ENCODE results near the gene STYK1.
A peak's percentile ranks its signal among the peaks of the same experiment; 100 is the strongest.

The STYK1 gene, protein sequence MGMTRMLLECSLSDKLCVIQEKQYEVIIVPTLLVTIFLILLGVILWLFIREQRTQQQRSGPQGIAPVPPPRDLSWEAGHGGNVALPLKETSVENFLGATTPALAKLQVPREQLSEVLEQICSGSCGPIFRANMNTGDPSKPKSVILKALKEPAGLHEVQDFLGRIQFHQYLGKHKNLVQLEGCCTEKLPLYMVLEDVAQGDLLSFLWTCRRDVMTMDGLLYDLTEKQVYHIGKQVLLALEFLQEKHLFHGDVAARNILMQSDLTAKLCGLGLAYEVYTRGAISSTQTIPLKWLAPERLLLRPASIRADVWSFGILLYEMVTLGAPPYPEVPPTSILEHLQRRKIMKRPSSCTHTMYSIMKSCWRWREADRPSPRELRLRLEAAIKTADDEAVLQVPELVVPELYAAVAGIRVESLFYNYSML

DNA sequence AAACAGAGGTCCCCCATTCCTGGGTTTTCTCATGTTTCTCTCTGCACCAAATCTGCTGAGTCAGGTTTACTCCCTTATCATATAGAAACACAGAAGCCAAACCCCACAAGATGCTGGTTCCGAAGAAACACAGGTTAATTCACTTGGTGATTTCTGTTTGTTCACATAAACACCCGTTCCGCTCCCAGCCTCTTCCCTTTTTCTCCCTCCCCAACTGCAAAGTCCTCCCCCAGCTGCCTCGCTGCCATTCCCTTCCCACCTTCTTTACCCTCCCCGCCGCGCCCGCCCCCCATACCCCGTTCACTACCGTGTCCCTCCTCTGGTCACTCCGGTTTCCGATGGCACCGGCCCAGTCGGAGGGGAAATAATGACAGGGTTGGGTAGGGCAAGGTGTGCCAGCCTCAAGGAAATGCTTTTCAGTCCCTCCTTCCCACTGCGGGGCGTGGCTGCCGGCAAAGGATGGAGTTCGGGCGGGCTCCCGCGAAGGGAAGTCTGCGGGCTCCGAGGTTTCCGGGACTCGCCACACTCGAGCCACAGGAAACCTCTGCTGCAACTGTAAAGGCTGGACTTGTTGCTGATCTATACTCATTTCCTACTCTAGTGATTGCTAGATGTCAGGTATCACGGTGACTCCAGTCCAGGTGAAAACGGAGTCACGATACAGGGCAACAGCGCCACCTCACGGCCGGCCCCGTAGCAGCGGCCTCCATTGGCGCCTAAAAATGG is at the start of gene STYK1:
Gene STYK1, minus strand, starts transcription at position 394 of the 726 bp plus-strand sequence. CDS start 39,434 bp downstream, outside the sequence.
- peak; percentile 77 for DNase-seq (ENCODE audit: low read depth)

DNA sequence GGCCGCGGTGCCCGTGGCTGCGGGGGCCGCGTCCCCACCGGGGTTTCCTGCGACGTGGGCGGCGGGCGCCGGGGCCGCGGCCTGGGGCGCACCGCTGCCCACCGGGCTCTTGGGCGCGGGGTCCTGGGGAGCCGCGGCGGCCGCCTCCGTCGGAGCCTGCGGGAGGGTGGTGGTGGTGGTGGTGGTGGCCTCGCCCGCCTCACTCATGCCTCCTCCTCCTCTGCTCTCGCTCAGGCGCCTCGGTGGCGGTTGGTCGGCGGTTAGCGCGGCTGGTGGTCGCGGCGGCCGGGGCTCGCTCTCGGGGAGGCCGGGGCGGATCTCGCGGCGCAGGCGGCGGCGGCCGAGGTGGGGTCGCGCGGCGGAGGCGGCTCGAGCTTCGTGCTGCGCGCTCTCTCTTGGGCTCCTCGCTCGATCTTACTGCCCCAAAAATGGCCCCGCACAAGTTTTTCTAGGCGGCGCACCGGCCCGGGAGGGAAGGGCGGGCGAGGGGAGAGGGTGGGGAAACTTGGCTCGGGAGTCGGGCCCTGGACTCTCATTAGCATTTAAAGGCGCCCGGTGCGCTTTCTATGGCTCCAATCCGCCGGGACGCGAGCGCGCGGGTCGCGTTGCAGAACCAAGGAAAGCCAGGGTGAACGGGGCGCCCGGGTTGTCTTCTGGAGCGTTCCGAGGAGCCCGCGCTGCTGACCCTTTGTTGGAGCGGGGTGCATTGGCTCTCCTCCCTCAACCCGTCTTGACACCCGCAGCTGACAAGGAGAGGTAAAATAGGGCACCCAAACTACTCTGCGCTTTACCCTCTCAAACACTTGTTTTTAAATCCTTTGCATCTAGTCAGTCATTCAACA is 49.3 kb upstream of the STYK1 start, which contains the start of gene YBX3:
Gene YBX3, minus strand, starts transcription at position 419 of the 842 bp plus-strand sequence. Its CDS starts 212 bp downstream, at position 207.
- DNase-seq (ENCODE audit: low read depth) = peak; percentile 88

DNA sequence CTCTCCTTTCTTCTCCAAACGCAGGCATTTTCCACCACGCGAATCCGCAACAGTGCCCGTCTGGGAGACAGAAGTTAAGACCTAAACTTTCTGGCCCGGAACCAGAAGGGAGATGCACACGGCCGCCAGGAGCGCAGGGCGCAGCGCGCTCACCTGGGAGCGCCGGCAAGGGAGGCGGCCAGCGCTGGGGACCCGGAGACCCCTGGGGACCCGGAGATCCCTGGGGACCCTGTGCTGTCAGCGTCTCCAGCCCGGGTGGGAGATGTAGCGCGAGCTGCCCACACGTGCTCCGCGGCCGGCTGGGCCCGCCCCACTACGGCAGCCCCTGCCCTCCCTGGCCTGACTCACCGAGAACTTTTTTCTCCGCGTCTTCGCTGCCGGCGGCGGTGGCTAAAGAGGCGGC is 48.7 kb upstream of the STYK1 start:
- peak; percentile 83 for DNase-seq (ENCODE audit: low read depth)

DNA sequence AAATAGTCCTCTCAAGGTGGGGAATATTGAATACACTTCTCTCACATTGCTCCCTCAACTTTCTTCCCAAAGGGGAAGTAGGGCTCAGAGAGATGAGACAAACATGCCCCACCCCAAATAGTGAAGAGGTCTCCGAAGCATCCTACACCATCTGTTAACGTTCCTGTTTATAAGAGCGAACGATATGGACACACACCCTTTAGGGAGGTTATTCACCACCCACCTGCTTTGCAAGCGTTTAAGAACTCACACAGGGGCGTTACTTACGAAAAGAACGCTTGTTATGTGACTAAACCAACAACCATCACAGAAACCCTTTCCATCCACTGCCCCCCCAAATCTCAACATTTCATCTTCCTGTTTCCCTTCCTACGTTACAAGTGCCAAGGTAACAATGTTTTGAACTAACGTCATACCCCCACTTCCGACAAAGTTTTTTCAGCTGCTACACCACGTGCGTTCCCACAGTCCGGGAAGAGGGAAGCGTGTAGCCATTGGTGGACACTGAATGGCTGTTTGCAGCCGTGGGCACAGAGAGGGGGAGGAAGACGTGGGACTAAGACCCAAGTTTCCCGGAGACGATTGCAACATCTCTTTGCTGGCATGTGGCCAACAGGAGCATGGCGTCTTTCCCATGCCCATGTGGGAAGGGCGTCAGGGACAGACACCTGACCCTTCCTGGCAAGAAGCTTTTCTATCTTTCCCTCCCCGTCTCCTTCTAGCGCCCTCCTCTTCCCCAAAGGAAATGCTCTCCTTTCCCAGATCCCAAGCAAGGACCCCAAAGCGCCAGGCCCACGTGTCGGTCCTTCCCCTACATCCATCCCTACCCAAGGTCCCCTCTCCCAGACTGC is 48.0 kb upstream of the STYK1 start:
- DNase-seq (ENCODE audit: low read depth) = peak; percentile 97

DNA sequence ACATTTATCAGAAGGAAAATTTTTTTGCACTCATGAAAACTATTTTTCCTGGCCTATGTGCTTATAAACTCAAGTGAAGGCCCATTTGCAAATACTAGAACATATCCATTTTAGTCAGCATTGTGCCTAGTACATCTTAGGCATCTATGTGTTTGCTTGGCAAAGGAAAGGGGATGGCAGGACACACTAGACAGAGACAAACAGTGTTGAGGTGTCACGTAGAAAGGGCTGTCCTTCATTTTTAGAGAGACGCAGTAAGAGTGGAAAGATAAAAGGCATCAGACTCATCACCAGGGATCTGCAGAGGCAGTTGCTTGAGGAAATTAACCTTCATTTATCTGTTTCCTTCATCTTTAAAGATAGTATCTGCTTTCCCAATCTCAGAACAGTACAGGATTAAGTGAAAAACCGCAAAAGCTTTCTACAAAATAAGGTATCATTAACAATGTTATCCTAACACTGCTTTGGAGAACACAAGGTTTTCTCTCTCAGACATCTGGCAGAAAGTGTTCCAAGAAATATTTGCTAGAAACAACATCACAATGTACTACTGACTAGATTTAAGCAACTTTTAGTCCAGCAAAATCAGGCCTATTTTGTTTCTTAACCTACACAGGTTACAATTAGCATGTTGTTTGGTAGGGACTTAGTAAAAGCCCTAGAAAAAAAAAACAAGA is 47.3 kb upstream of the STYK1 start:
- peak; percentile 15 for DNase-seq (ENCODE audit: low read depth)

DNA sequence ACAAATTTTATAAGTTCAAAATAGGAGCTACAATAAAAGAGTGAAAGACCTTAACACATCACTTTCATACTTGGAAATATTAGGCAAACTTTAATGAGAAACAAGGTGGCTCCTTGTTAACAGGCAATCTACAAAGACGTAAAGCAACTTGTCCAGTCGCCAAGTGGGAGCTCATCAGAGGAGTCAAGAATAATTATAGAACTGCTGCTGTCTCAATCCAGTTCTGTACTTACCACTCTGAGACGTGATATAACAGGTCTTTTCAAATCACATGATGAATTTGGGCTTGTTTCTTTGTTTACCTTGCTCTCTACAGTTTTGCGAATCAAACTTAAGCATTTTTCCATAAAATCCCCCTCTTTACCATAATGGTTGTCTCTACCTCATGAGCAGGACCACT is 45.6 kb upstream of the STYK1 start:
- DNase-seq (ENCODE audit: low read depth) = no peak

DNA sequence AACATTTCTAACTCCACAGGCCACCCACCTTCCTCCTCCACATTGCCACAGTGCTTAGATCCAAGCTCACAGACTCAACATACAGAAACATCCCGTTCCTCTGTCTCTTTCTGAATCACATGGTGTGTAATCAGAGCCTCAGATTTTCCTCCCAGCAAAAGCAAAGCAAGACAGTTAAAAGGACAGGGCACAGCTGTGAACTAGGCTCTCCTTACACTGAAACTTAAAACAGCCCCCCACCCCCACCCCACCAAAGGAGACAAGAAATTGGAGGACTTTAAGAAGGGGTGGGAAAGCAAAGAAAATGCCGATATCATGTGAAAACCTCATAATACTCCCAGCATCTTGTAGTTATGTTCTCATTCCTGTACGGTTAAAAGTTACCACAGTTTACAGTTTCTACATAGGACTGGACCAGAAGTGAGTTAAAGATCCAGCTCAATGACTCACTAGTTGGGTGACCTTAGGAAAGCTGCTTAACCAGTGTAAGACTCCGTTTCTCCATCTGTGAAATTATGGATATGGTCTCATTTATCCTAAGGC is 44.5 kb upstream of the STYK1 start:
- DNase-seq (ENCODE audit: low read depth) = peak; percentile 77

DNA sequence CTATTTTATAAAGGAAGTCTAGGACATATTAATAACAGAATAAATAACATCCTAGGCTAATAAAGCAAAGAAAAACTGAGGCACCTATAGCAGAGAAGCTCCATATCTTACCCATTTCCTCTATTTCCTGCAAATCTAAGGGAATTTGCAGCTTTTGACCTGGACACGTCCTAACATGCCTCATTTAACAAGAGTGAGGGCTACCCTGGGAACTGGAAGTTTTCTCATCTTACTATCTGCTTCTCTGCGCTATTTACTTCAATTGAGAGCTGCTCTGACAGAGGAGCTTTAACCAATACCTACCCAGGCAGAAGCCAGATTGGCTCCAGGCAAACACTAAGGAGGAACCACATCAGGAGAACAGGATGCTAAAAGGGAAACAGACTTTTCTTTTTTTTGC is 43.6 kb upstream of the STYK1 start:
- DNase-seq (ENCODE audit: low read depth) = peak; percentile 19

DNA sequence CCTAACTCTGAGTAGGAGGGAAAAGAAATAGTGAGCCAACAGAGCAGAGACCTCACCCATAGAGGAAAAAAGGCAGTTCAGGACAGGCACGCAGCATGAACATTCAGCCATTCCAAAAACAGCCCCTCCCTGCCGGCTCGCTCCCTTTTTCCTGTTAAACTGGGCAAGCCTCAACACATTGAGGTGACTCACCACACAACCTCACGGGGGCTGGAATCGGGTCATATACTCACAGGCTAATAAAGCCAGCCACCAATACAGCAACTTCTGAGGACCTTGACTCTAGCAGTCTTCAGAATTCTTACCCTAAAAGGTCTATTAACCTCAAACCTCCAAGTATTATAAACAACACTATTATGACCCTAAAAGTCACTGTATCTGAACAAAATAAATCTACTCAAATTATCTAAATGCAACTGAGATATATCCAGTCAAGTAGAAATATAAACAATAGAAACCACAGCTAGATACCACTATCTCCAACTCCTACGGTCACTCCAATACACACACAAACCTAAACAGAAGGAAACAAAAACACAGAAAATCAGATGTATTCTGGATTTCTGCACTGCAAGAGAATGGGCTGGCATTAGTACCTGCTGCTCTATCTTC is 43.0 kb upstream of the STYK1 start:
- peak; percentile 92 for DNase-seq (ENCODE audit: low read depth)

DNA sequence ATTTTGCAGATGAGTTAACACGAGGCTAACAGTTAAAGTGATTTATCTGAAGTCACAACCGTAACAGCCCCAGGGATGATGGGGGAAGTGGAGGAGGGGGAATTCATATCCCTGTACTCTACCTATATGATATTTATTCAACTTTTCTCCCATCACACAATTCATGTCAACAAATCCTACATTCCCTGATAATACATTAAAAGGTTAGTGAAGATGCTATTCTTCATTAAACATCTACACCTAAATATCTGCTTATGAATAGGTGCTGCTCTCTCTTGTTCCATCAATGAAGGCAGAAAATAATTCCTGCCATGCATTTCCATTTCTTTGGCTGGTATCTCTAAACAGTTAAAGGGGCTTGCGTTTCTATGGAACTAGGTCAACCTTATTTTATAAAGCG is 42.4 kb upstream of the STYK1 start:
- DNase-seq (ENCODE audit: low read depth) = no peak

DNA sequence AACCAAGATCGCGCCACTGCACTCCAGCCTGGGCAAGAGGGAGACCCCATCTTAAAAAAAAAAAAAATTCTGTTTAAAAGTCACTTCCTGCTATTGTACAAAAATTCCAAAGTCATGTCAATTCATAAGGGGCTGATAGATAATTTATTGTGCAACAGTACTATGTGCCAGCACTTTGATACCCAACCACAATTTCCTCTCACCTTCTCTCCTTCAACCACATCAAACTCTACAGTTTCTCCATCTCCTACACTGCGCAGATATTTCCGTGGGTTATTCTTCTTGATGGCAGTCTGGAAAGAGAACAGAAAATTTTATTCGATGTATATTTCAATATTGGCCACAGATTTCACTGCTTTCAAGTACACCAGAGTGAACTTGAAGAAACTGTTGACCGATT is 41.6 kb upstream of the STYK1 start:
- DNase-seq (ENCODE audit: low read depth) = no peak

DNA sequence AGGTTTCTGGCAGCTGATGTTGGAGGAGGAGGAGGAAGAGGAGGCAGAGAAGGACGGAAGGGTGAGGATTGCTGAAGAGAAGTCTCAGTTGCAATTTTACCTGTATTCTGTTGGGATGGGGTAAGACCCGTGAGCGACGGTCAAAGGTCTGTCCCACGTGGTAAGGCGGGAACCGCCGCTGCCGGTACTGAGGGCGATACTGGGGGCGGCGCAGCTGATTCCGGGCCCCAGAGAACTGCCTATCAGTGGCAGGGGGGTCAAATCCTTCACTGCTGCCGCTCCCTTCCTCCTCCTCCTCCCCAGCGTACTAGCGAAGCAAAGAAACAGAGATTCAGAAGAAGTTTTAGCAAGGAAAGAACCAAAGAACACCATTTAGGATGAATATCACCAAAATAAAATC is 36.0 kb upstream of the STYK1 start:
- no peak for DNase-seq (ENCODE audit: low read depth)

DNA sequence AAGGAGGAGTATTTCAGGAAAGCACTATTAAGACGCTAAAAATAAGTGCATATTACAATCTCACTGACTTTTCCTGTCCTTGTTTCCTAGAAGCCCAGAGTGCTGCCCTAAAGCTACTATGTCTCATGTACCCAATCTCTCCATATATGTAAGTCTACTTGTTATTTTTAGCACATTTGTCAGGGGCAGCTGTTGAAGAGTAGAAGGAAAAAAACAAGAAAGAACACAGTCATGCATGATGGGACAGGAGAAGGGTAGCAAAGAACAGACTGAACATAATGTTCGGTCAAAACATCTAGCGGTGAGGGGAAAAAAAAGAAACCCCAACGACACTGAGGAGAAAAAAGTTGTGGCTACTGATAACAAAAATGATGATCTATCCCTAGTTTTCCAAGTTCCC is 35.0 kb upstream of the STYK1 start:
- no peak for DNase-seq (ENCODE audit: low read depth)

DNA sequence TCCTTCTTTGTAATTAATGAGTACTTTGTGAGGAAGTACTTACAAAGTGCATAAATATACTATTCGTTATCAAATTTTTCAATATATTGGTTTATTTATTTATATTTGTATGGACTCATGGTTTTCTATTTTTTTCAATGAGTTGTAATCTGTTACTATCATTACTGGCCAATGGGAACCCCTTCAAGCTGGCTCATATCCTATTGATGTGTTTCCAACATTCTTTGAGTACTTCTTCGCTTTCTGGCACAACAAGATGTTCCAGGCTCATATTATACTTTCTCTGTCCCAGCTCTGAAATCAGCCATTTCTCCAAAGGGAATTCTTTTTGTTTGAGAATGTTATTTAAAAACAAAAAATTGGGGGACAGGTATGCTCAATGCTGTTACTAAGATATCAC is 31.8 kb upstream of the STYK1 start:
- no peak for DNase-seq (ENCODE audit: low read depth)

DNA sequence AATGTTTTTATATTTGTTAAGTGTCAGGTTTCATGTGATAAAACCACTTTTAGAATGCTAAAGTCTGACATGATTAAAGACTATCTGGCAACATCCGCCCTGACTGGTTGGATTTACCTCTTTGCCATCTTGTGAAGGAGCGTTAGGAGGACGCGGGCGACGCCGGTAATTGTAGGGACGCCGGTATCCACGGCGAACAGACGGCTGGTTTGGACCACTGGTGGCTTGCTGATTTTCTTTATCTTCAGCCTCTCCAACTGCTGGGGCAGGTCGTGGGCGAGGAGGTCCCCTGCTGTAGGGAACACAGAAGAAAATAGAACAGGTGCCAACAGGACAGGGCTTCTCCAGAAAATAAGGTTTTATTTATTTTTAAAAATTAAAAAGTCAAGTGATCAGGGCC is 28.0 kb upstream of the STYK1 start:
- DNase-seq (ENCODE audit: low read depth) = no peak

DNA sequence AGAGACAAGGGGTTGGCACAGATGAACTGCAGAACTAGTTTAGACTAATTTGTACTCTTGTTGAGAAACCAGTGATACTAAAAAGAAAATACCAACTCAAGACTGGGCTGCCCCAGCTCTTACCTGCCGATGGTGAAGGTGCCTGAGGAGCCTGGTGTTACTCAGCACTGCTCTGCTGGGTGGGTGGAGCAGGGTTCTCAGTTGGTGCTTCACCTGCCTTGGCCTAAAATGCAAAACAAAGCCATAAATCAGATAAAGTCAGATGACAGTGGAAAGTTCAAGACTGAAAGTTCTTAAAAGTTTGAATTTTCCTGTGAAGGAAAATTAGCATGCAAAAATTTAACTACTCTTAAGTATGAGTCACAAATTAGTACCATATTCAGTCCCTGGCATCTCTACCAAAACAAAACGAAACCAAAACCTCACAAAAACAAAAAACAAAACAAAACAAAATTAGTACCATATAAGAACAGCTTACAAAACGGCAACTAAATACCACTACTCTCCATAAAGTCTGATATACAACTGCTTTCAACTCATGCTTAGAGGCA is 27.4 kb upstream of the STYK1 start:
- no peak for DNase-seq (ENCODE audit: low read depth)

DNA sequence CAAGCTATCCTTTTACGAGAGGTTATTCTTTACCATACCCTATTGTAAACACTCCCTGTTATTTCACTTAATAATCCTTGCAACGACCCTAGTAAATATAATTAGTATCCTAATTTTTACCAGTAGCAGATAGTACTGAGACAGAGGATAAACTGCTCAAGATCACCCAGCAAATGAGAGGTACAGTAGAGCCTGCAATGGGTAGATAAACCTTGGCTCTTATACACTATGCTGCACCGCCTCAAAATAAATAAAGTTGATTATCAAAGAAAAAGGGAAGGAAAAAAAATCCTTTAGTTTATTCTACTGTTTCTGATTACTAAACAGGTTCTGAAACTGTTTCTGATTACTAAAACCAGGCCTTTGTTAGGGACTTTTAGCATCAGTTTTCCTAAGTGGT is 26.7 kb upstream of the STYK1 start:
- no peak for DNase-seq (ENCODE audit: low read depth)

DNA sequence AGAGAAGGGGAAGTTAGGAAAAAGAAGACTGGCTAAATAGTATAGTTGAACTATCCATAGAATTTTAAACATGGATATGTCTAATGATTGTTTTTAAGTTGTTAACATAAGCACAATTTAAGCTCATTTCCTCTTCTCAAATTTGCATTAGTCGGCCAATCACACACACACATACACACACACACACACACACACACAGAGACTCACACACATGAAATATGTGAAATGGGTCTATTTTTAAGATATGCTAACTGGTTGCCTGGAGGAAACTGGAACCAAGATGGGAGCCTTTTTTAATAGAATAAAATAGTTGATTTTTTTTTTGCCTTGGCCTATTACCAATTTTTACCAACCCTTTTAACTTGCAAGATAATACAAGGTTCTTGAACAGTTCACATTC is 24.0 kb upstream of the STYK1 start:
- DNase-seq (ENCODE audit: low read depth) = no peak

DNA sequence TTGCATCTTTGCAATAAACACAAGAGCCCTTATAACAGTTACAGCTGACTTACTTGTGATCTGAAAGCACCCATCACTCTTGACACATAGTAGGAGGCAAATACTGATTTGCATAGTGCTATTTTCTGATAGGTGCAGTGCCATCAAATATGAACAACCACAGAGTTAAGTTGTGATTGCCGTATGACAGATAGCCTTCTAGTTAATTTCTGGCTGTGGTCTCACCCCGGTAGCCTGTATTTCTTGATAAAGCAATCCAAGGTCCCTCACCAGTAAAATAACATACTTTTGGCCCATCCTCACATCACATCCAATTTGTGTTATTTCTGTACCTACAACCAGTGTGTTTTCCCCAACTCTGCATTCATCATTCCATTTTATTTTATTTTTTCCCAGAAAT is 23.3 kb upstream of the STYK1 start:
- DNase-seq (ENCODE audit: low read depth) = no peak

DNA sequence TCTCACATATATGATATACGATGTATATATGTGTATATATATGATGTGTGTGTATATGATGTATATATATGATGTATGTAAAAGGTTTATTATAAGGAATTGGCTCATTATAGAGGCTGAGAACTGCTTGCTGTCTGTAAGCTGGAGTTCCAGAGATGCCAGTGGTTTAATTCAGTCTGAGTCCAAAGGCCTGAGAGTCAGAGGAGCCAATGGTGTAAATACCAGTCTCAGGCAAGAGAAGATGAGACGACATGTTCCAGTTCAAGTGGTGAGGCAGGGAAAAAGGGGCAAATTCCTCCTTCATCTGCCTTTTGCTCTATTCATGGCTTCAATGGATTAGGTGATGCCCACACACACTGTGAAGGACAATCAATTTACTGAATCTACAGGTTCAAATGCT is 17.1 kb upstream of the STYK1 start:
- no peak for DNase-seq (ENCODE audit: low read depth)
